H1 (cell line): ENCODE results near the gene ZBED4. TPM values are rescaled to one million over a fixed set of nuclear protein-coding genes. Genes with fewer than 3 reads are reported as not detected.

Experiments used
- CTCF ChIA-PET: fragments of 300-600 bp; sonication (Branson Sonifier 250); formaldehyde crosslinking; loops from one replicate; lab custom pipeline; 2021; ENCODE audit not compliant: partially characterized antibody; lab: Charles Lee
- POLR2A ChIA-PET: fragments of 300-600 bp; sonication (Branson Sonifier 250); formaldehyde crosslinking; loops from one replicate; lab custom pipeline; 2021; ENCODE audit warnings: inconsistent platforms; ENCODE audit not compliant: partially characterized antibody; lab: Charles Lee
- DNase-seq, 2 experiments: peaks; one replicate each; pipeline versions ENCODE4 v3.0.0 to v3.0.0-alpha.2; 2010 to 2022; ENCODE audit warnings: low spot score in 2 of 2, low read depth in 1 of 2, mixed read lengths in 1 of 2
- FAIRE-seq: peaks from 2 replicates; lab custom pipeline; 2011; peaks lifted over from hg19 to GRCh38; lab: Jason Lieb, UNC
- H2AFZ ChIP-seq: 2 replicates; pipeline ENCODE4 v1.8.1; 2012; ENCODE audit warnings: low read length, inconsistent platforms
- H2AK5ac ChIP-seq: 2 replicates; pipeline ENCODE4 v1.6.1; 2013; ENCODE audit warnings: low read depth, low read length
- H2BK120ac ChIP-seq: replicated peaks from 2 replicates; pipeline ENCODE3; 2013; ENCODE audit warnings: low read depth, low read length, inconsistent platforms
- H2BK12ac ChIP-seq: 2 replicates; pipeline ENCODE4 v1.6.1; 2013; ENCODE audit warnings: low read depth, low read length
- H2BK15ac ChIP-seq: 2 replicates; pipeline ENCODE4 v1.6.1; 2013; ENCODE audit warnings: low read length
- H2BK20ac ChIP-seq: 2 replicates; pipeline ENCODE4 v1.6.1; 2013; ENCODE audit warnings: low read length
- H2BK5ac ChIP-seq: 2 replicates; pipeline ENCODE4 v1.6.1; 2013; ENCODE audit warnings: low read depth, low read length
- H3K14ac ChIP-seq: 2 replicates; pipeline ENCODE4 v1.6.1; 2013; ENCODE audit warnings: inconsistent platforms; ENCODE audit not compliant: insufficient read length
- H3K18ac ChIP-seq: 2 replicates; pipeline ENCODE4 v1.6.1; 2013; ENCODE audit warnings: low read length; ENCODE audit errors: extremely low read depth
- H3K23ac ChIP-seq: 2 replicates; pipeline ENCODE4 v1.6.1; 2013; ENCODE audit warnings: inconsistent platforms; ENCODE audit not compliant: insufficient read length
- H3K23me2 ChIP-seq: 2 replicates; pipeline ENCODE4 v1.6.1; 2013; ENCODE audit warnings: low read depth, low read length
- H3K27ac ChIP-seq: 2 replicates; pipeline ENCODE4 v1.6.1; 2011; ENCODE audit warnings: low read depth, low read length, inconsistent platforms
- H3K27me3 ChIP-seq, 4 experiments: replicated peaks in 1 of 4; 1 replicate in 1 of 4; 2 replicates in 3 of 4; pipeline versions ENCODE4 v1.6.1 to v1.8.1; 2011 to 2013; ENCODE audit warnings: low read length in 3 of 4, mild to moderate bottlenecking in 3 of 4, inconsistent platforms in 2 of 4, mixed read lengths in 2 of 4, moderate library complexity in 1 of 4; ENCODE audit not compliant: control insufficient read depth in 3 of 4, insufficient read depth in 3 of 4; ENCODE audit errors: extremely low read depth in 1 of 4
- H3K36me3 ChIP-seq, 4 experiments: 2 replicates each; pipeline versions ENCODE4 v1.6.1 to v1.8.1; 2011 to 2013; ENCODE audit warnings: mild to moderate bottlenecking in 4 of 4, low read length in 3 of 4, moderate library complexity in 2 of 4, control low read depth in 1 of 4, inconsistent platforms in 1 of 4; ENCODE audit not compliant: insufficient read depth in 4 of 4, control insufficient read depth in 2 of 4
- H3K4ac ChIP-seq: replicated peaks from 2 replicates; pipeline ENCODE3; 2013; ENCODE audit warnings: low read length, low read depth, mixed read lengths, inconsistent platforms; ENCODE audit not compliant: insufficient read length
- H3K4me1 ChIP-seq, 4 experiments: replicated peaks in 1 of 4; 1 replicate in 1 of 4; 2 replicates in 3 of 4; pipeline versions ENCODE4 v1.6.1 to v1.8.1; 2011 to 2013; ENCODE audit warnings: low read length in 3 of 4, inconsistent platforms in 2 of 4, mixed read lengths in 1 of 4; ENCODE audit not compliant: insufficient read depth in 4 of 4, control insufficient read depth in 3 of 4
- H3K4me2 ChIP-seq, 2 experiments: 2 replicates each; pipeline versions ENCODE4 v1.6.1 to v1.8.1; 2011 to 2013; ENCODE audit warnings: low read depth in 2 of 2, low read length in 2 of 2, control low read depth in 1 of 2, inconsistent platforms in 1 of 2, mild to moderate bottlenecking in 1 of 2; ENCODE audit not compliant: insufficient read depth in 1 of 2
- H3K4me3 ChIP-seq, 4 experiments: fragments of 200-600, 300-600 bp in 1 of 4; sonication (generic), shearing (Covaris generic), sonication (Bioruptor Twin) in 1 of 4; 2 replicates each; pipeline versions ENCODE4 v1.5.1 to v1.8.1; 2011 to 2016; ENCODE audit warnings: low read length in 4 of 4, low read depth in 3 of 4, control low read depth in 2 of 4, inconsistent platforms in 2 of 4, mild to moderate bottlenecking in 2 of 4, mixed read lengths in 1 of 4, moderate library complexity in 1 of 4; ENCODE audit not compliant: insufficient read depth in 2 of 4; ENCODE audit errors: extremely low read depth in 1 of 4
- H3K56ac ChIP-seq: replicated peaks from 2 replicates; pipeline ENCODE3; 2013; ENCODE audit warnings: low read depth, mild to moderate bottlenecking, mixed read lengths, low read length, inconsistent platforms; ENCODE audit not compliant: insufficient read length
- H3K79me1 ChIP-seq: 2 replicates; pipeline ENCODE4 v1.6.1; 2013; ENCODE audit warnings: low read depth, low read length, control low read depth
- H3K79me2 ChIP-seq, 2 experiments: 2 replicates each; pipeline versions ENCODE4 v1.6.1 to v1.8.1; 2012 to 2013; ENCODE audit warnings: low read length in 2 of 2, mild to moderate bottlenecking in 2 of 2, inconsistent platforms in 1 of 2; ENCODE audit not compliant: insufficient read depth in 2 of 2, control insufficient read depth in 1 of 2
- H3K9ac ChIP-seq, 4 experiments: replicated peaks in 1 of 4; 1 replicate in 1 of 4; 2 replicates in 3 of 4; pipeline versions ENCODE4 v1.6.1 to v1.8.1; 2011 to 2013; ENCODE audit warnings: low read depth in 3 of 4, low read length in 3 of 4, control low read depth in 2 of 4, mild to moderate bottlenecking in 2 of 4, moderate library complexity in 2 of 4, inconsistent platforms in 1 of 4; ENCODE audit errors: extremely low read depth in 1 of 4
- H3K9me3 ChIP-seq, 2 experiments: 2 replicates each; pipeline versions ENCODE4 v1.6.1 to v1.8.1; 2012 to 2013; ENCODE audit warnings: mild to moderate bottlenecking in 2 of 2, moderate library complexity in 2 of 2, control low read depth in 1 of 2, inconsistent platforms in 1 of 2, low read depth in 1 of 2, low read length in 1 of 2, mixed read lengths in 1 of 2; ENCODE audit not compliant: insufficient read depth in 2 of 2
- H4K20me1 ChIP-seq, 2 experiments: replicated peaks in 1 of 2; 2 replicates each; pipeline versions ENCODE3 to v1.8.1; 2011 to 2013; ENCODE audit warnings: inconsistent platforms in 2 of 2, low read length in 2 of 2, mild to moderate bottlenecking in 1 of 2; ENCODE audit not compliant: insufficient read depth in 2 of 2, control insufficient read depth in 1 of 2
- H4K5ac ChIP-seq: 2 replicates; pipeline ENCODE4 v1.6.1; 2013; ENCODE audit warnings: low read length, low read depth, mixed read lengths, inconsistent platforms; ENCODE audit not compliant: insufficient read length
- H4K8ac ChIP-seq: 2 replicates; pipeline ENCODE4 v1.8.0; 2013; ENCODE audit warnings: mild to moderate bottlenecking, moderate library complexity, low read length, inconsistent platforms; ENCODE audit not compliant: insufficient read depth; ENCODE audit errors: extremely low read depth
- H4K91ac ChIP-seq: replicated peaks from 2 replicates; pipeline ENCODE3; 2013; ENCODE audit warnings: low read length, mixed read lengths, inconsistent platforms; ENCODE audit not compliant: insufficient read length
- CEBPB ChIP-seq: IDR thresholded peaks from 2 replicates; pipeline ENCODE4 v1.6.1; 2012; ENCODE audit warnings: low read depth, low read length
- EGR1 ChIP-seq: IDR thresholded peaks from 2 replicates; pipeline ENCODE4 v1.6.1; 2011; ENCODE audit warnings: low read depth, low read length, borderline replicate concordance
- SP4 ChIP-seq: IDR thresholded peaks from 2 replicates; pipeline ENCODE4 v1.6.1; 2012; ENCODE audit warnings: low read length, inconsistent platforms
- WGBS, 2 experiments: shearing (Covaris generic) in 1 of 2; methylation state at CpG; one replicate each; pipeline versions ENCODE4 v1.1.6 to v1.1.7; 2013 to 2015; ENCODE audit warnings: low lambda C conversion rate in 2 of 2, mixed read lengths in 2 of 2, inconsistent platforms in 1 of 2, low coverage in 1 of 2, missing lambda C conversion rate in 1 of 2; ENCODE audit not compliant: insufficient replicate concordance in 2 of 2, insufficient coverage in 1 of 2, insufficient read length in 1 of 2; ENCODE audit errors: extremely low coverage in 1 of 2, missing lambda C conversion rate in 1 of 2; 5-methylcytosine and 5-hydroxymethylcytosine counted together
- polyA plus RNA-seq, 7 experiments: library from polyadenylated mRNA; depleted of rRNA in 3 of 7; stranded (reverse) in 5 of 7; unstranded in 2 of 7; fragments of >200 nt in 5 of 7; fragments of 200-250 nt in 2 of 7; gene quantifications; 1 replicate in 5 of 7; 2 replicates in 1 of 7; 4 replicates in 1 of 7; pipeline versions ENCODE4 v1.2.1 to v1.2.3, GENCODE V29; 2011 to 2013; ENCODE audit warnings: missing spikeins in 2 of 7, mixed read lengths in 2 of 7
- total RNA-seq: library from RNA; stranded (reverse); fragmentation: NEBNext Ultra II Directional; extraction: Animal tissue kit (Norgen Biotek cat#: 25700); gene quantifications from 2 replicates; pipeline ENCODE4 v1.2.1, GENCODE V29; 2021
- TF ChIP-seq, protein P1 (sequence below), 3 experiments: IDR thresholded peaks; 1 replicate in 2 of 3; 2 replicates in 1 of 3; pipeline versions ENCODE4 v1.5.1 to v1.6.1; 2011; ENCODE audit warnings: low read length in 3 of 3, mild to moderate bottlenecking in 3 of 3, inconsistent platforms in 2 of 3, low read depth in 1 of 3, moderate library complexity in 1 of 3; ENCODE audit not compliant: insufficient read depth in 1 of 3; ENCODE audit errors: control extremely low read depth in 1 of 3

ZBED4 gene
- total and polyA plus RNA-seq, 2 of the 8 experiments (the other 6 are each of a cell fraction or from before 2014, with no cell fraction given), result 11.0 to 28.3 TPM

DNA sequence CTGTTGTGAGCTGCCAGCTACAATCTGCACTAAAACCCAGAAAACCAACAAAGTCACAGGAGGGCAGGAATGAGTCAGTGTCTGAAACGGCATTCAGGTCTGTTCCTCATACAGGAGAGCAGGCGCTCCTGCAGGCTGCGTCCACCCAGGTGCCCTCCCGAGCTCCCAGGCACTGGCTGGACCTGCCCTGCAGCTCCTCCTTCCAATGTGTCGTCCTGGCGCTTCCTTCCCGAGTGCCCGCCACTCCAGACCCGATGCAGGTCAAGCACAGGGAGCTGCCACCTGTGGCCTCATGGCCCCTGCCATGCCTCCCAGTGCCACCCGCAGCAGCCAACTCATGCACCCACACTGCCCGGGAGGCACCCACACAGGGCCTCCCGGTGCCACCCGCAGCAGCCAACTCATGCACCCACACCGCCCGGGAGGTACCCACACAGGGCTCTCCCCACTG, 38.0 kb upstream of the ZBED4 start:
- POLR2A ChIA-PET, result interaction anchor here (0.9 to 1.5 kb wide), 2 partner anchors 10 to 102 kb away, joined by 3 to 4 read pairs; no protein-coding TSS in a partner anchor
- H3K23me2 ChIP-seq, result no peaks in the 10 kb centered on the region
- TF ChIP-seq CEBPB, result no peak
- no peak for TF ChIP-seq SP4
- no peak for TF ChIP-seq EGR1
- TF ChIP-seq, protein P1, sequence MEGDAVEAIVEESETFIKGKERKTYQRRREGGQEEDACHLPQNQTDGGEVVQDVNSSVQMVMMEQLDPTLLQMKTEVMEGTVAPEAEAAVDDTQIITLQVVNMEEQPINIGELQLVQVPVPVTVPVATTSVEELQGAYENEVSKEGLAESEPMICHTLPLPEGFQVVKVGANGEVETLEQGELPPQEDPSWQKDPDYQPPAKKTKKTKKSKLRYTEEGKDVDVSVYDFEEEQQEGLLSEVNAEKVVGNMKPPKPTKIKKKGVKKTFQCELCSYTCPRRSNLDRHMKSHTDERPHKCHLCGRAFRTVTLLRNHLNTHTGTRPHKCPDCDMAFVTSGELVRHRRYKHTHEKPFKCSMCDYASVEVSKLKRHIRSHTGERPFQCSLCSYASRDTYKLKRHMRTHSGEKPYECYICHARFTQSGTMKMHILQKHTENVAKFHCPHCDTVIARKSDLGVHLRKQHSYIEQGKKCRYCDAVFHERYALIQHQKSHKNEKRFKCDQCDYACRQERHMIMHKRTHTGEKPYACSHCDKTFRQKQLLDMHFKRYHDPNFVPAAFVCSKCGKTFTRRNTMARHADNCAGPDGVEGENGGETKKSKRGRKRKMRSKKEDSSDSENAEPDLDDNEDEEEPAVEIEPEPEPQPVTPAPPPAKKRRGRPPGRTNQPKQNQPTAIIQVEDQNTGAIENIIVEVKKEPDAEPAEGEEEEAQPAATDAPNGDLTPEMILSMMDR (IDR thresholded peaks at IDR 0.05; ENCODE audit: control extremely low read depth in 1 of 3, insufficient read depth in 1 of 3, low read depth in 1 of 3, low read length in 3 of 3), result no peak

More for the DNA sequence above, 38.0 kb upstream of the ZBED4 start:
- no peak for FAIRE-seq
- H3K9me3 ChIP-seq, result no peaks in the 10 kb centered on the region
- no peak overlapping the region for H2BK5ac ChIP-seq
- no peak overlapping the region for H3K14ac ChIP-seq
- no peak overlapping the region for H2BK120ac ChIP-seq
- H3K4me3 ChIP-seq, result no peak overlapping the region
- no peak overlapping the region for H3K9ac ChIP-seq
- H3K18ac ChIP-seq, result no peak overlapping the region
- H4K5ac ChIP-seq, result no peak overlapping the region
- H2AFZ ChIP-seq, result no peak overlapping the region
- 95% methylated on average over 15 of the region's 15 CpGs; no CpG with 5 or more reads in 1 of the 2 experiments for WGBS, 2 experiments
- H4K91ac ChIP-seq, result no peak overlapping the region
- CTCF ChIA-PET, result interaction anchor here (2.1 kb wide), 1 partner anchor 32 kb away, joined by 5 read pairs; no protein-coding TSS in a partner anchor
- peaks cover 6 to 31% (median 16%) of the 10 kb centered on the region in 4 experiments; a peak in 7 of 8 replicates for H3K36me3 ChIP-seq
- H3K23ac ChIP-seq, result no peak overlapping the region
- H3K56ac ChIP-seq, result no peak overlapping the region
- H3K27me3 ChIP-seq, result no peaks in the 10 kb centered on the region
- no peak overlapping the region for H3K4me2 ChIP-seq
- H3K79me1 ChIP-seq, result peaks cover 17% of the 10 kb centered on the region
- H4K20me1 ChIP-seq, result peaks cover 23 to 45% of the 10 kb centered on the region in 2 experiments
- H3K4me1 ChIP-seq, result no peaks in the 10 kb centered on the region
- H3K4ac ChIP-seq, result no peak overlapping the region
- H2BK12ac ChIP-seq, result no peak overlapping the region
- H4K8ac ChIP-seq, result no peak overlapping the region
- no peak overlapping the region for H2BK15ac ChIP-seq
- DNase-seq, result no peak
- no peak overlapping the region for H3K27ac ChIP-seq
- H2BK20ac ChIP-seq, result no peak overlapping the region
- H2AK5ac ChIP-seq, result no peak overlapping the region
- H3K79me2 ChIP-seq, result peaks cover 34 to 99% of the 10 kb centered on the region in 2 experiments
